Measurements from ENCODE around the gene GABBR2.

GABBR2 gene

DNA sequence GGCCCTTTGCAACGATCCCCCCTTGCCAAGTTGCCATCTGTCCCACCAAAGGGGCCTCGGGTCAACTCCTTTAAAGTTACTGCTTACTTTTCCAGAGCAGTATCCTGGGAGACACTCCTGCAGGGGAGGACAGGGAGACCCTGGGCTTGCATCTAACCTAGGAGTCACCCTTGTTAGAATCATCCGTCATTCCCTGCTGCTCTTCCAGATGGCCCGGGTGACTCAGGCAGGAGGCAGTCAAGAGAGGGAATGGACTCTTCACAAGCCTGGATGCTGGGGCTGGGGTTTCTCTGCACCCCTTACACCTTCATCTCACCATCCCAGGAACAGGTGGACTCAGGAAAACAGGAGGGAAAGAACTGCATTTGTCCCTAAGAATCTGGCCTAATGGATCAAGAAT is 175.6 kb downstream of the GABBR2 start:
- no peak for DNase-seq (ENCODE audit: low read depth)
- no peak overlapping the region for H3K4me3 ChIP-seq (replicated peaks; ENCODE audit: low read depth, low read length)
- TF ChIP-seq, protein P1, sequence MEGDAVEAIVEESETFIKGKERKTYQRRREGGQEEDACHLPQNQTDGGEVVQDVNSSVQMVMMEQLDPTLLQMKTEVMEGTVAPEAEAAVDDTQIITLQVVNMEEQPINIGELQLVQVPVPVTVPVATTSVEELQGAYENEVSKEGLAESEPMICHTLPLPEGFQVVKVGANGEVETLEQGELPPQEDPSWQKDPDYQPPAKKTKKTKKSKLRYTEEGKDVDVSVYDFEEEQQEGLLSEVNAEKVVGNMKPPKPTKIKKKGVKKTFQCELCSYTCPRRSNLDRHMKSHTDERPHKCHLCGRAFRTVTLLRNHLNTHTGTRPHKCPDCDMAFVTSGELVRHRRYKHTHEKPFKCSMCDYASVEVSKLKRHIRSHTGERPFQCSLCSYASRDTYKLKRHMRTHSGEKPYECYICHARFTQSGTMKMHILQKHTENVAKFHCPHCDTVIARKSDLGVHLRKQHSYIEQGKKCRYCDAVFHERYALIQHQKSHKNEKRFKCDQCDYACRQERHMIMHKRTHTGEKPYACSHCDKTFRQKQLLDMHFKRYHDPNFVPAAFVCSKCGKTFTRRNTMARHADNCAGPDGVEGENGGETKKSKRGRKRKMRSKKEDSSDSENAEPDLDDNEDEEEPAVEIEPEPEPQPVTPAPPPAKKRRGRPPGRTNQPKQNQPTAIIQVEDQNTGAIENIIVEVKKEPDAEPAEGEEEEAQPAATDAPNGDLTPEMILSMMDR (IDR thresholded peaks at IDR 0.05; ENCODE audit: low read length, missing control alignments) = no peak

DNA sequence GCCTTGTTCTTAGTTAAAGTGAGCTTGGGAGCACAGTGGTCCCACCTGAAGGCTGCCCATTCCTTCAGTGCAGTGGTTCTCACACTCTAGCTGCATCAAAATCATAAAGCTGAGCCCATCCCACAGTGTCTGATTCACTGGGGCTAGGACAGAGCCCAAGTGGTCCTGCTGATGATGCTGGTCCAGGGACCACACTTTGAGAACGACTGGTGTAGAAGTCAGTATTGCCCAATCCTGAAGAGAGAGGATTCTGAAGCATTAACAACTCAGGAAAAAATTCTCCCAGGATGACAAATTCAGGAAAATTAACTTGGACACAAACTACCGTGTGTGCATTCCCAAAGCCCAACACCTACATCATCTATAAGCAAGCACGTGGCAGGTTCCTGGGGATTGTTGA is 176.2 kb downstream of the GABBR2 start:
- no peak for DNase-seq (ENCODE audit: low read depth)
- no peak overlapping the region for H3K4me3 ChIP-seq (replicated peaks; ENCODE audit: low read depth, low read length)
- TF ChIP-seq, protein P1 (IDR thresholded peaks at IDR 0.05; ENCODE audit: low read length, missing control alignments) = no peak

DNA sequence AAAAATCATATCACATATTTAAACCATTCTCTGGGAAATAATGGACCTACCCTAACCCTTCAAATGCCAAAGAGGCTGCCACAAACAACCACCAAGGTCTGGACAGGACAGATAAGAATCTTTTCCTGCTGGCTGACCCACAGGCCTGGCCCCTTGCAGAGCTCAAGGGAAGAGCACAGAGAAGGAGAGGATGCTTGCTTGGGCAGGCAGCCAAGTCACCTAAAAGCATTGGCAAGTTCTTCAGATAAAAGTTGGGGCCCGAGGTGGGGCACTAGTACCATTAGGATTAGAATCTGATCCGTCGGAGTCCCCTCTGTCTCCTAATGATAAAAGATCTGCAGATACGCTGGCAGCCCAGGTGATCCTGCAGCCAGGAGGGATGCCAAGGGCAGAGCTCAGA is 176.6 kb downstream of the GABBR2 start:
- H3K4me3 ChIP-seq (replicated peaks; ENCODE audit: low read depth, low read length) = no peak overlapping the region
- DNase-seq (ENCODE audit: low read depth) = no peak
- TF ChIP-seq, protein P1 (IDR thresholded peaks at IDR 0.05; ENCODE audit: low read length, missing control alignments) = no peak

DNA sequence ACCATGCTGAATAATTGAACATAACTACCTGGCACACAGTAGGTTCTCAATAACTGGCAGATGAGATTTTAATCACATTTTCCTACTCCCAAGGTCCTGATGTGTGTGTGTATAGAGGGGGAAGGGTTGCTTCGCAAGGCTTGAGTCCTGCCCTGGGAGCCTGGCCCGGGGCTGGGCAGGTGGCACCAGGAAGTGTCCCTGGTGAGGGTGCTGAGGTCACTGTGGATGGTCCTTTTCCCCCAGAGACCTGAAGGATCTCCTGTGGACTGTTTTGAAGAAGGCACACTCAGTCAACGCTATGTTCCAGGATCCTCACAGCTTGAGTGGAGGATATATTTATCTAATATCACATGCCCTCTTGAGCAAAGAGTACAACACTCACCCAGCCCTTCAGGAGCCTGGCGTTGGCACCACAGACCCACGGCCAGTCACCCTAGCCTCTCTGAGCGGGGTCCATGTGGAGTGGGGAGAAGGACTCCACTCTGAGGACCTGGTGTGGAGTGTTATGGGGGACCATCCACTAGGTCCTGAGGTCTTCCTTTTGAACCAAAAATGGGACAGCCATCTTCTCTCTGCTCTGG is 177.8 kb downstream of the GABBR2 start:
- no peak overlapping the region for H3K4me3 ChIP-seq (replicated peaks; ENCODE audit: low read depth, low read length)
- DNase-seq (ENCODE audit: low read depth) = no peak
- TF ChIP-seq, protein P1 (IDR thresholded peaks at IDR 0.05; ENCODE audit: low read length, missing control alignments) = no peak

DNA sequence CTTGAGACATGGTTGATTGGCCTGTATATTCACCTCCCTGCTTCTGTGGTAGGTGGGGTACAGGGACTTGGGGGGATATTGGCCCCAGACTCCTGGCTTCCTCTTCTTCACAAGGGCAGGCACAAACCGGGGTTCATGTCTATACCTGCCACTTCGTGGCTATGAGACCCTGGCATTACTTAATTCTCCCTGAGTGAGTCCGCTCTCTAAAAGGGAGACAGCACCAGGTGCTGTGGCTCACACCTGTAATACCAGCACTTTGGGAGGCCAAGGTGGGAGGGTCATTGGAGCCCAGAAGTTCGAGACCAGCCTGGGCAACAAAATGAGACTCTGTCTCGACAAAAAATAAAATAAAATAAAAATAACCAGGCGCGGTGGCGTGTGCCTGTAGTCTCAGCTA is 178.5 kb downstream of the GABBR2 start:
- TF ChIP-seq, protein P1 (IDR thresholded peaks at IDR 0.05; ENCODE audit: low read length, missing control alignments) = no peak
- DNase-seq (ENCODE audit: low read depth) = no peak
- H3K4me3 ChIP-seq (replicated peaks; ENCODE audit: low read depth, low read length) = no peak overlapping the region

DNA sequence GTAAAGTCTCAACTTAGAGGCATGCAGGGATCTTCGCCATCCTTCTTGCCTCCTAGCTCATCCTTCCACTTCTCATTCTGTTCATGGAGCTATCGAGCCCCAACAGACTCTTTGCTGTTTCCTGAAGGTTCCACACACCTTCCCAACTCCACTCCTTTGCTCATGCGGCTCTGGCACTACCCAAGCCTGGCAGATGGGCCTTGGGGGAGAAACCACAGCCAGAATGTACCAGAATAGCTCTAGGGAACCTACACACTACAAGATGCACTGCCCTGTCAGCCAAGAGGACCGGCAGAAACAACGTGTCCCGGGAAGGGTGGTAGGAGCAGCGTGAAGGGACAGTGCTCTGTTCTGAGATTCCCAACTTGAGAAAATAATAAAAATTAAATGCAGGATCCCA is 178.9 kb downstream of the GABBR2 start:
- TF ChIP-seq, protein P1 (IDR thresholded peaks at IDR 0.05; ENCODE audit: low read length, missing control alignments) = no peak
- no peak for DNase-seq (ENCODE audit: low read depth)
- H3K4me3 ChIP-seq (replicated peaks; ENCODE audit: low read depth, low read length) = no peak overlapping the region

DNA sequence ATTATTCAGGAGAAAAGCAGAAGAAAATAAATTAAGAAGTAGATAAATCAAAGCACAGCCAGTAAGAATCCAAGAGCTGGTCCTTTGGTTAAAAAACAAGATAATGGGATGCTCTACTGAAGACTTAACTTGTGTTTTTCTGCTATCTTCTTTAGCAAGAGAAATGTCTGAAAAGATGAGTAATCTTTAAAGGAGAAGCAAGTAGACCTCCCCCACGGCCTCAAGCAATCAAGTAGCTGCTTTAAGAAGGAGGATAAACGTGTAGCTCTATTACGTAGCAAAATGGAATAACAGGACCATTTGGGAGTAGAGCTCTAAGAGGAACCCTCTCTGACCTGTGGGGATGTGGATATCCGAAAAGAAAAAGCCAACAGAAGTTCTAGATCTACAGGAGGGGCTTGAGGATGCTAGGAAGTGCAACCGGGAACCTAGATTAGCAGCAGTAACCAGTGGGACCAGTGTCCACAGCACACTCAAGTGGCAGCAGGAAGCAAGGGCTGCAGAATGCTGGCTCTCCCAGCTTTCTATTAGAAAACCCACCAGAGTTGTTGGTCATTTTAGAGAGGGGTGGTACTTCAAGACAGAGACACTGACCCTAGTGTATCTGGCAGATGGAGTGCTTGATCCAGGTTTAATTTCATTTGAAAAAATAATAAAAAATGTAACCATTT is 185.4 kb downstream of the GABBR2 start:
- peak overlapping the region; percentile 11 for H3K4me3 ChIP-seq (replicated peaks; ENCODE audit: low read depth, low read length)
- TF ChIP-seq, protein P1 (IDR thresholded peaks at IDR 0.05; ENCODE audit: low read length, missing control alignments) = peak; percentile 78
- DNase-seq (ENCODE audit: low read depth) = peak; percentile 77

All from fibroblast of pulmonary artery (primary cell).